Mucosa of descending colon (tissue), 3 donors: Measurements from ENCODE around the gene CC2D1A. TPM values are rescaled to one million over a fixed set of nuclear protein-coding genes. Genes with fewer than 3 reads are reported as not detected.

ENCODE experiments used
- ATAC-seq: fragments of 200-7000 bp; cut with Tn5 transposase; one replicate; pipeline ENCODE4 v1.9.1; 2020; ENCODE audit warnings: mild to moderate bottlenecking, moderate library complexity
- DNase-seq, 3 donors: peaks; one replicate each; pipeline ENCODE4 v3.0.0-alpha.2; 2020
- H3K36me3 ChIP-seq: fragments of 200-600 bp; one replicate; pipeline ENCODE4 v1.8.0; 2021; ENCODE audit warnings: low read depth, mild to moderate bottlenecking
- H3K4me1 ChIP-seq: fragments of 200-600 bp; one replicate; pipeline ENCODE4 v1.8.0; 2021; ENCODE audit warnings: low read depth, mild to moderate bottlenecking
- H3K4me3 ChIP-seq: fragments of 200-600 bp; one replicate; pipeline ENCODE4 v1.8.0; 2021; ENCODE audit warnings: mild to moderate bottlenecking
- H3K9me3 ChIP-seq: fragments of 200-600 bp; one replicate; pipeline ENCODE4 v1.8.0; 2021; ENCODE audit warnings: mild to moderate bottlenecking
- CTCF ChIP-seq: fragments of 200-600 bp; IDR thresholded peaks from one replicate; pipeline ENCODE4 v1.8.0; 2022; ENCODE audit warnings: antibody characterized with exemption, mild to moderate bottlenecking
- intact Hi-C, 2 donors: fragments of 100-400 bp; cut with DNase I in 1 of 2; cut with micrococcal nuclease in 1 of 2; formaldehyde crosslinking; loops; one replicate each; pipeline versions ENCODE4 v1.11.0 to v1.11.1; 2022; cut with DNase I, micrococcal nuclease
- total RNA-seq, 3 donors: library from RNA; stranded (reverse); fragmentation: NEBNext Ultra II Directional in 2 of 3; extraction: Animal tissue kit (Norgen Biotek cat#: 25700) in 2 of 3; gene quantifications; one replicate each; pipeline versions ENCODE4 v1.2.1 to v1.2.4, GENCODE V29; 2021 to 2023
- donor health status: DM: no; HTN: no; CAD: no; lungs with moderate emphysema.
- donor health status: DM: no; HTN: no; CAD: no.
- donor health status: DM: no; HTN: yes; CAD: no.

CC2D1A gene
- total RNA-seq, 3 donors from 2014 or later, result 68.4 to 118 (median 101) TPM

- no peaks in the 10 kb centered on the region for H3K9me3 ChIP-seq
- intact Hi-C loops, result no loop called here
- H3K36me3 ChIP-seq, result no peaks in the 10 kb centered on the region
- H3K4me3 ChIP-seq, result no peak overlapping the region
- DNase-seq (peak in 1 of 3 donors; percentile 76), ATAC-seq (peak; percentile 70)
- TF ChIP-seq CTCF, result no peak
- no peaks in the 10 kb centered on the region for H3K4me1 ChIP-seq
Observed at GRCh38 chr19:13872695-13873389, 33.2 kb upstream of the CC2D1A start.

- no peaks in the 10 kb centered on the region for H3K4me1 ChIP-seq
- no peak for ATAC-seq
- no peak for DNase-seq
- no peak for TF ChIP-seq CTCF
- H3K9me3 ChIP-seq, result no peaks in the 10 kb centered on the region
- H3K4me3 ChIP-seq, result no peak overlapping the region
- H3K36me3 ChIP-seq, result no peaks in the 10 kb centered on the region
- intact Hi-C loops, result no loop called here
Observed at GRCh38 chr19:13873834-13874515, 32.0 kb upstream of the CC2D1A start.

GRCh38 chr19:13875824-13876223 is 30.2 kb upstream of the CC2D1A start:
- Histone ChIP-seq H3K9me3 (no peaks in the 10 kb centered on the region), H3K4me3 (no peak overlapping the region), H3K36me3 (no peaks in the 10 kb centered on the region), H3K4me1 (peaks cover 15% of the 10 kb centered on the region)
- no peak for TF ChIP-seq CTCF
- intact Hi-C loops, result no loop called here
- ATAC-seq (no peak), DNase-seq (no peak)

- H3K4me1 ChIP-seq, result peaks cover 24% of the 10 kb centered on the region
- no peaks in the 10 kb centered on the region for H3K36me3 ChIP-seq
- H3K9me3 ChIP-seq, result no peaks in the 10 kb centered on the region
- intact Hi-C loops, result no loop called here
- H3K4me3 ChIP-seq, result no peak within 1 kb of the TSS
- ATAC-seq (no peak), DNase-seq (no peak)
- TF ChIP-seq CTCF, result no peak
Observed at GRCh38 chr19:13876834-13877233, 29.2 kb upstream of the CC2D1A start, which contains the start of gene NANOS3. Gene NANOS3 (plus strand): TSS chr19:13877134. CDS start chr19:13877249, 115 bp downstream.

- no peak overlapping the region for H3K4me3 ChIP-seq
- no peaks in the 10 kb centered on the region for H3K9me3 ChIP-seq
- TF ChIP-seq CTCF, result no peak
- DNase-seq (no peak), ATAC-seq (no peak)
- H3K4me1 ChIP-seq, result peaks cover 29% of the 10 kb centered on the region
- no peaks in the 10 kb centered on the region for H3K36me3 ChIP-seq
- intact Hi-C loops, result no loop called here
Observed at GRCh38 chr19:13877303-13877702, 28.7 kb upstream of the CC2D1A start.
